Activated T-helper 17 cell treated with anti-CD3 and anti-CD28 coated beads, Interleukin-2, amount 50 U/mL, for 72 hours (primary cell): ENCODE measurements around the gene ARHGEF2. TPM values are rescaled to one million over a fixed set of nuclear protein-coding genes. Genes with fewer than 3 reads are reported as not detected.

Experiments used
- ATAC-seq: fragments of 150-1000 bp; cut with Tn5 transposase; replicated peaks from 2 replicates; pipeline ENCODE4 v1.10.0; 2021; ENCODE audit warnings: mild to moderate bottlenecking, moderate library complexity
- H3K27ac Mint-ChIP-seq: one replicate; pipeline ENCODE4 v1.8.0; 2022; ENCODE audit warnings: mixed read lengths
- H3K27me3 Mint-ChIP-seq: one replicate; pipeline ENCODE4 v1.8.0; 2022; ENCODE audit warnings: mixed read lengths
- H3K36me3 Mint-ChIP-seq: one replicate; pipeline ENCODE4 v1.8.0; 2022; ENCODE audit warnings: low read depth, mild to moderate bottlenecking, mixed read lengths
- H3K4me1 Mint-ChIP-seq: one replicate; pipeline ENCODE4 v1.8.0; 2022; ENCODE audit warnings: mixed read lengths
- H3K4me3 Mint-ChIP-seq: one replicate; pipeline ENCODE4 v1.8.0; 2022; ENCODE audit warnings: mild to moderate bottlenecking, mixed read lengths
- H3K9me3 Mint-ChIP-seq: one replicate; pipeline ENCODE4 v1.8.0; 2022; ENCODE audit warnings: mixed read lengths
- total RNA-seq, 2 donors: library from RNA; stranded (reverse); gene quantifications; one replicate each; pipeline ENCODE4 v1.2.3, GENCODE V29; 2022

ARHGEF2 gene
- total RNA-seq = 100 to 1,000 TPM; 108 to 205 TPM

GRCh38 chr1:155978325-155978972, at the start of gene ARHGEF2:
Gene ARHGEF2, minus strand, starts transcription at chr1:155978547. Its CDS starts 120 bp downstream, at chr1:155978427.
- peaks cover 70% of the 10 kb centered on the region for H3K36me3 Mint-ChIP-seq
- ATAC-seq = peak; percentile 70
- H3K27me3 Mint-ChIP-seq = no peaks in the 10 kb centered on the region
- H3K27ac Mint-ChIP-seq = peak within 1 kb of the TSS; percentile 99
- peak within 1 kb of the TSS; percentile 100 for H3K4me3 Mint-ChIP-seq
- no peaks in the 10 kb centered on the region for H3K9me3 Mint-ChIP-seq
- H3K4me1 Mint-ChIP-seq = peaks cover 51% of the 10 kb centered on the region

DNA sequence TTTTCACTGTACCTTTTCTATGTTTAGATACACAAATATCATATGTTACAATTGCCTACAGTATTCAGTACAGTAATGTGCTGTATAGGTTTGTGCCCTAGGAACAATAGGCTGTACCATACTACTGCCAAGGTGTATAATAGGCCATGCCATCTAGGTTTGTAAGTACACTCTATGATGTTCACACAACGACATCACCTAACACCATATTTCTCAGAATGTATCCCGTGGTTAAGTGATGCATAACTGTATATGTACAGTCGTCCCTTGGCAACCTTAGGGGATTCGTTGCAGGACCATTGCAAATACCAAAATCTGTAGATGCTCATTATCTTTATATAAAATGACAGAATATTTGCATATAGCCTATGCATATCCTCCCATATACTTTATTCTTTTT, 48.2 kb upstream of the ARHGEF2 start:
- peak; percentile 73 for ATAC-seq
- Mint-ChIP-seq H3K4me3 (no peak overlapping the region), H3K27me3 (no peaks in the 10 kb centered on the region)

GRCh38 chr1:156025876-156026275, 47.5 kb upstream of the ARHGEF2 start:
- H3K36me3 Mint-ChIP-seq = peaks cover 1% of the 10 kb centered on the region
- no peaks in the 10 kb centered on the region for H3K9me3 Mint-ChIP-seq
- H3K27ac Mint-ChIP-seq = no peak overlapping the region
- H3K27me3 Mint-ChIP-seq = no peaks in the 10 kb centered on the region
- H3K4me1 Mint-ChIP-seq = peaks cover 9% of the 10 kb centered on the region
- H3K4me3 Mint-ChIP-seq = no peak overlapping the region
- peak; percentile 87 for ATAC-seq

More for the DNA sequence above, 48.2 kb upstream of the ARHGEF2 start:
- Mint-ChIP-seq H3K27ac (no peak overlapping the region), H3K36me3 (no peaks in the 10 kb centered on the region), H3K4me1 (peaks cover 9% of the 10 kb centered on the region), H3K9me3 (no peaks in the 10 kb centered on the region)

GRCh38 chr1:156024801-156025200, 46.5 kb upstream of the ARHGEF2 start:
- Mint-ChIP-seq H3K4me1 (peaks cover 15% of the 10 kb centered on the region), H3K4me3 (no peak overlapping the region), H3K27me3 (no peaks in the 10 kb centered on the region), H3K27ac (no peak overlapping the region), H3K36me3 (peaks cover 12% of the 10 kb centered on the region), H3K9me3 (no peaks in the 10 kb centered on the region)
- no peak for ATAC-seq

- peaks cover 28% of the 10 kb centered on the region for H3K4me1 Mint-ChIP-seq
- no peak for ATAC-seq
- peaks cover 41% of the 10 kb centered on the region for H3K36me3 Mint-ChIP-seq
- no peaks in the 10 kb centered on the region for H3K9me3 Mint-ChIP-seq
- peak overlapping the region; percentile 98 for H3K4me3 Mint-ChIP-seq
- no peaks in the 10 kb centered on the region for H3K27me3 Mint-ChIP-seq
- H3K27ac Mint-ChIP-seq = peak overlapping the region; percentile 66
Measured at GRCh38 chr1:156021954-156022353, 43.6 kb upstream of the ARHGEF2 start.

DNA sequence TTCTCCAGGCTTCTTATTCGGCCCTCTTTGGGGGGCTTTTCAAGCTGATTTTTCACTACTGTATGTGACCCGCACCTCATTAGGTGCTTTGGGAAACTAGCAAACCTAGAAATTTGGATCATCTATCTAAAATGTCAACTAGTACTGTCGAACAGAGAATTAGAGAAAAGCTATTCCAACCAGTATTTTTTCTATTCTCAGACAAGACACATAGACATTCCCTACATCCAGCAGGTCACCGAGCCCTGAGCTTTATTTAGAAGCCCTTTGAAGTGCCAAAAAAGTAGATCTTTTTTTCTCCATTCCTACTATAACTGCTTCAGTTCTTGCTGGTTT, 42.7 kb upstream of the ARHGEF2 start:
- Mint-ChIP-seq H3K36me3 (peaks cover 49% of the 10 kb centered on the region), H3K4me3 (peak overlapping the region; percentile 98), H3K9me3 (no peaks in the 10 kb centered on the region), H3K4me1 (peaks cover 28% of the 10 kb centered on the region), H3K27me3 (no peaks in the 10 kb centered on the region), H3K27ac (peak overlapping the region; percentile 95)
- ATAC-seq = no peak

DNA sequence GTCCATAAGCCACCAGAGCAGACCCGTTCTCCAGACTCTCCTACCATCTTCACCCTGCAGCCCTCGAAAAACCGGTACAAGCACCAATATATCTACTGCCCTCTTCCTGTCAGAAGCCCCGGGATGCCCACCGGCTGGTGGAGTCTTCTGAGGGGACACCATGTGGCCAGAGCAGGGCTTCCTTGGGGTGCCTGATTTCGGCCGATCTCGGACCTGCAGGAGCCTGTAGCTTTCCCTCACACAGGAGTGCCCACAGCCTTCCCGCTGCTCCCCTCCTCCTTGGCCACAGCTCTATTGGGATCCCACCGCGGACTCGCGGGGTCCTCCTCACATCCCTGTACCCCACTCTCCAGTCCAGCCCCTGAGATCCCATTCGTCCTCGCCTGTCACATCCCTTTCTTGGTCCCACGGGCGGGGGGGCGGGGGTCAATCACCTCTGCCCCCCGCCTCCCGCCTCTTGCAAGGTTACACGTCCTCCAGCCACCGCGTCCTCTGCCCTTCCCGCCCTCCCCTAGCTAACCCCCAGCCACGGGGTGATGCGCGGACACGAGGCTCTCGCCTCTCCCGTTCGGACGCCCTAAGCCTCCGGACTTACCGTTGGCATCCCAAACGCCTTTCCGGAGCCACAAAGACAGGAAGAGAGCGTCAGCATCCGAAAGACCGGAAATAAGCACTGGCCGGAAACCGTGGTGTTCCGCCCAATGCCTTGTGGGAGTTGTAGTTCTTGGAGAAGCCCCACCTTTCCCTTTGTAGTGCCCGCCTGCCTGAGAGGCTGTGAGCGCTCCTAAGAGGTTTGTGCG, 42.1 kb upstream of the ARHGEF2 start, which contains the start of gene SSR2:
Gene SSR2, minus strand, starts transcription at position 659 of the 800 bp plus-strand sequence. CDS start 784 bp downstream, outside the sequence.
- Mint-ChIP-seq H3K4me1 (peaks cover 28% of the 10 kb centered on the region), H3K27ac (peak within 1 kb of the TSS; percentile 95), H3K4me3 (peak within 1 kb of the TSS; percentile 98), H3K9me3 (no peaks in the 10 kb centered on the region), H3K36me3 (peaks cover 55% of the 10 kb centered on the region), H3K27me3 (no peaks in the 10 kb centered on the region)
- ATAC-seq = peak; percentile 100

DNA sequence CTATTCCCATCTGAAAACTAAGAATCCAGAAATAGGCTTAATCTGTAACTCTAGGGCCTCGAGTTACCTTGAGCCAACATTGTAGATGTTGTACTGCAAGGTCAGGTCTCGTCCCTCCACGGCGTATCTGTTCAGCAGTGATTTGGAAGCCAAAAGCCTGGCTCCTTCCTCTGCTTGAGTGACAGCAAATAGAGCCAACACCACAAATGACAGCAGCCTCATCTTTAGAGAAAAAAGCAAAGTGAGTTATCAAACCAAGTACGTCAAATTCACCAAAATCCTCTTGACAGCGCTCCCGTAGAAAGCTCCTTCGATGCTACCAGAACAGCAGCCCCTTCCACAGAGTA, 41.6 kb upstream of the ARHGEF2 start:
- H3K27me3 Mint-ChIP-seq = no peaks in the 10 kb centered on the region
- no peaks in the 10 kb centered on the region for H3K9me3 Mint-ChIP-seq
- ATAC-seq = no peak
- peak overlapping the region; percentile 98 for H3K4me3 Mint-ChIP-seq
- H3K27ac Mint-ChIP-seq = peak overlapping the region; percentile 95
- peaks cover 28% of the 10 kb centered on the region for H3K4me1 Mint-ChIP-seq
- H3K36me3 Mint-ChIP-seq = peaks cover 59% of the 10 kb centered on the region

DNA sequence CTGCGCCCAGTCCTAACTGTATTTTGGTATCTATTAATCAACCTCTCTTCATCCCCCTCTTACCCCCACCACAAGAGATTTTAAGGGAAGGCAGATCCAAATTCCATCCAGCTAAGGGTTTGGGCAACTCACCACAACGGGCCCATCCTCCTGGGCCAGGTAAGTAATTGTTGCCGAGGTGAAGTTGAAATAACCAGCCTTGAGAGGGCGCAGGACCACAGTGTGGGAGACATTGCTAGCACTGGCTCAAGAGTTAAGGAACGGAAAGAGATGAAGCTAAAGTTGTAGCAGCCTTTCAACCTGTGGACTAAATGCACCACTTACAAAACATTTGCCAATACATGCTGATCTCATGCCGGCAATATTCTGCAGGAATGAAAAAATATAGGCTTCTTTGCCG, 36.5 kb upstream of the ARHGEF2 start:
- Mint-ChIP-seq H3K36me3 (peaks cover 98% of the 10 kb centered on the region), H3K27me3 (no peaks in the 10 kb centered on the region)

DNA sequence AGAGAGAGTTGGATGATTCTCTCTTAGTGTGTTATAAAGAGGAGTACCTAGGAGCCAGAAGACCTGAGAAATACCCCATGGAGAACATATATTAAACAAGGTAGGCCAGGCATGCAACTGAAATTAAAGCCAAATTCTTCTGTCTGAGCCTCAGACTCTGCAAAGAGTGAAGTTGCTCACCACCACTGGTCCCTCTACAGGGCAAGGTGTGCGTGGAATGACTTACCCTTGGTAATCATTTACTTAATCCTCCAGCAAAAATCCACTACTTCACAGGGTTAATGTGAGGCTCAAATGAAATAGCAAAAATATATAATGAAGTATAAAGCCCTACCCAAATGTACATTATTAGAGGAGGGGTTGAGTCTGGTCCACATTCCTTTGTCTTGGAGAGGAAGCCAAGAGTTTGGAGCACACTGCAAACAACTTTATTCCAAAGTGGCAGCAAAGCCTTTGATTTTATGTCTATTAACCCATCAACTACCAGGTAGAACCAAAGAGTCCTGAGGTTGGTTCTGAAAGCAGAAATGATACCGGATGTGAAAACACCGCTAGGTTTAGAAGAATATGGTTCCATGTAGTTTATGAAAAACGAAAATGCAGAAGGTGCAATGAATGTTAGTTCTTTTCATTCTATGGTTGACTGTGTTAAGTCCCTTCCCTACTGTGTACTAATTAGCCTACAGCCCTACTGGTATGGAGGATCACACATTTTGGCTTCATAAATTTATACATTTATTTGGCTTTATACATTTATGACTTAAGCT, 33.9 kb upstream of the ARHGEF2 start:
- Mint-ChIP-seq H3K27me3 (no peaks in the 10 kb centered on the region), H3K4me3 (no peak overlapping the region), H3K27ac (peak overlapping the region; percentile 31), H3K36me3 (peaks cover 94% of the 10 kb centered on the region), H3K4me1 (peaks cover 7% of the 10 kb centered on the region), H3K9me3 (no peaks in the 10 kb centered on the region)
- no peak for ATAC-seq

More for the DNA sequence above, 36.5 kb upstream of the ARHGEF2 start:
- H3K9me3 Mint-ChIP-seq = no peaks in the 10 kb centered on the region
- no peak overlapping the region for H3K4me3 Mint-ChIP-seq
- no peak for ATAC-seq
- H3K4me1 Mint-ChIP-seq = peaks cover 20% of the 10 kb centered on the region
- H3K27ac Mint-ChIP-seq = no peak overlapping the region

DNA sequence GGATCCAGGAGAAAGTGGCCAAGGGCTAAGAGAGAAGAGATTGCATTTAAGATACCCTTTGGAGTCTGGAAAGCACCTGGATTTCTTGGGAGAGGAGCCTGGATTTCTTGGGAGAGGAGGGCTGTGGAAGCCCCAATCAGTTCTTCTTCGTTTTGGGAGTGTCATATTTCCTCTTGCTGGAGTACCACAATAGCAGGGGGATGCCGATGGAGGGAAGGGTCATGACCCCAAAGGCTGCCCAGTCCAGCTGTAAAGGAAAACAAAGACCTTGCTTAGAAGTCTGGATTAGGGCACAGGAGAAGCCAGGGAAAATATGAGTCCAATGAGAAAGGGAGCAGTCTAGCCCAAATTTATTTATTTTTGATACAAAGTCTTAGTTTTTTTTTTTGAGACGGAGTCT, 31.1 kb upstream of the ARHGEF2 start:
- H3K27me3 Mint-ChIP-seq = no peaks in the 10 kb centered on the region
- H3K27ac Mint-ChIP-seq = no peak overlapping the region
- no peak overlapping the region for H3K4me3 Mint-ChIP-seq
- peaks cover 67% of the 10 kb centered on the region for H3K36me3 Mint-ChIP-seq
- peaks cover 21% of the 10 kb centered on the region for H3K4me1 Mint-ChIP-seq
- no peaks in the 10 kb centered on the region for H3K9me3 Mint-ChIP-seq
- no peak for ATAC-seq

DNA sequence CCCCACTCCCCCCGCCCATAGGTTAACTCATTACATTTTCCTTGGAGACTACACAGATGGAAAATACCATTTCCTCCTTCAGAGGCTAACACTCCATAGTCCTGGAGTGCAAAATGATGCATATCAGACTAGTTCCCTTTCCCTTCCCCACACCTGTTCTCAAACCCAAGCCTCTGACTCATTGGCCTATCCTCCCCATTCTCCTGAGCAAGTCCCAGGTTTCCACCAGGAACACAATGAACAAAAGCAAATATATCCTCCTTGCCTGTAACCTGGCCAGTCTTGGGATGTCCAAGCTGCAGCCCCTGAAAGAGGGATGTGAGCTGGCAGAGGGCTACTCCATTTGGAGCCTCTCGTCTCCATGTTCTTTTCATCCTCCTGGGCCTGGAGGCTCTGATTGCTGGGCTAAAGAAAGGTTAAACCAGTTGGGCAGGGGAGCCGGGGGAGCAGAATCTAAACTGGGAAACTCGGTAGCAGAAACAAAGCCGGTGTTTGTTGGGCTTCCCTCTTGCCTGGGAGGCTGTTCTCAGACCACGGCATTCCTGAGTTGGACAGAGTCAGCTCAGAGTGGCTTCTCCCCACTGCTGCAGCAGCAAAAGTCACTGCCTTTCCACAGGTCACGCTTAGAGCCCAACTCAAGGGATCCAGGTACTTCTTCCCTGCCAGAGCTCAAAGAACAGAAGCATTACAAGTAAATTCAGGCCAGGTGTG, 28.5 kb upstream of the ARHGEF2 start:
- peaks cover 14% of the 10 kb centered on the region for H3K4me1 Mint-ChIP-seq
- no peaks in the 10 kb centered on the region for H3K9me3 Mint-ChIP-seq
- H3K4me3 Mint-ChIP-seq = no peak overlapping the region
- H3K36me3 Mint-ChIP-seq = peaks cover 42% of the 10 kb centered on the region
- ATAC-seq = no peak
- no peak overlapping the region for H3K27ac Mint-ChIP-seq
- H3K27me3 Mint-ChIP-seq = no peaks in the 10 kb centered on the region

- peaks cover 14% of the 10 kb centered on the region for H3K4me1 Mint-ChIP-seq
- H3K4me3 Mint-ChIP-seq = peak overlapping the region; percentile 56
- H3K9me3 Mint-ChIP-seq = no peaks in the 10 kb centered on the region
- peaks cover 23% of the 10 kb centered on the region for H3K36me3 Mint-ChIP-seq
- no peaks in the 10 kb centered on the region for H3K27me3 Mint-ChIP-seq
- peak; percentile 90 for ATAC-seq
- H3K27ac Mint-ChIP-seq = peak overlapping the region; percentile 81
Measured at GRCh38 chr1:156004843-156005584, 26.7 kb upstream of the ARHGEF2 start.

GRCh38 chr1:156003923-156004188, 25.5 kb upstream of the ARHGEF2 start:
- H3K27ac Mint-ChIP-seq = no peak overlapping the region
- H3K27me3 Mint-ChIP-seq = no peaks in the 10 kb centered on the region
- H3K4me1 Mint-ChIP-seq = peaks cover 14% of the 10 kb centered on the region
- no peak for ATAC-seq
- no peaks in the 10 kb centered on the region for H3K9me3 Mint-ChIP-seq
- no peak overlapping the region for H3K4me3 Mint-ChIP-seq
- H3K36me3 Mint-ChIP-seq = peaks cover 12% of the 10 kb centered on the region
